NK-92 treated with Interleukin-12 subunit alpha and Interleukin-12 subunit beta, amount 100 ng/mL, for 24 hours (cell line): ENCODE measurements around the gene IFNA17.
"Not testable (repeated sequence)": the region's sequence is repeated elsewhere in the genome, so short reads cannot be mapped to it uniquely, and the experiment has no call there.

Source experiments
- DNase-seq: peaks from one replicate; lab custom pipeline; 2025; lab: John Stamatoyannopoulos, UW

Gene IFNA17

GRCh38 chr9:21210782-21211181, 17.2 kb downstream of the IFNA17 start:
- DNase-seq, result not testable (repeated sequence)

GRCh38 chr9:21210311-21210710, 17.7 kb downstream of the IFNA17 start:
- no peak for DNase-seq

GRCh38 chr9:21207043-21207442, 21.0 kb downstream of the IFNA17 start, which contains the start of gene IFNA10:
IFNA10 (minus strand) TSS chr9:21207143; CDS start chr9:21207097, 46 bp downstream.
- not testable (repeated sequence) for DNase-seq

- DNase-seq, result no peak
Observed at GRCh38 chr9:21205204-21205603, 22.8 kb downstream of the IFNA17 start.

GRCh38 chr9:21202105-21202504, 25.9 kb downstream of the IFNA17 start, which contains the start of gene IFNA7:
IFNA7 (minus strand) TSS chr9:21202205; CDS start chr9:21202165, 40 bp downstream.
- not testable (repeated sequence) for DNase-seq

GRCh38 chr9:21194867-21195776, 32.9 kb downstream of the IFNA17 start:
- DNase-seq, result not testable (repeated sequence)

- DNase-seq, result not testable (repeated sequence)
Observed at GRCh38 chr9:21187487-21187886, 40.5 kb downstream of the IFNA17 start, which contains the start of gene IFNA4. IFNA4 (minus strand) TSS chr9:21187587; CDS start chr9:21187531, 56 bp downstream.

- not testable (repeated sequence) for DNase-seq
Observed at GRCh38 chr9:21182810-21183736, 44.9 kb downstream of the IFNA17 start.
